Stomach (tissue), 9 donors: Measurements from ENCODE around the gene C10orf71. TPM values are rescaled to one million over a fixed set of nuclear protein-coding genes. Genes with fewer than 3 reads are reported as not detected.

Experiments
- DNase-seq, 2 donors: peaks; one replicate each; pipeline versions ENCODE4 v3.0.0 to v3.0.0-alpha.2; 2013 to 2019
- H3K27ac ChIP-seq, 5 donors: fragments of 200-600 bp in 4 of 5; sonication (generic) in 4 of 5; one replicate each; pipeline ENCODE4 v1.5.1; 2013 to 2019; ENCODE audit warnings: mild to moderate bottlenecking in 1 of 5, moderate library complexity in 1 of 5
- H3K27me3 ChIP-seq, 3 donors: fragments of 200-600 bp; sonication (generic); one replicate each; pipeline ENCODE4 v1.5.1; 2017 to 2019; ENCODE audit warnings: mixed run types in 1 of 3
- H3K36me3 ChIP-seq, 4 donors: fragments of 200-600 bp; sonication (generic); 1 replicate in 3 of 4; 2 replicates in 1 of 4; pipeline ENCODE4 v1.5.1; 2016 to 2019
- H3K4me1 ChIP-seq, 4 donors: fragments of 200-600 bp; sonication (generic); one replicate each; pipeline ENCODE4 v1.5.1; 2016 to 2019
- H3K4me3 ChIP-seq, 4 donors: fragments of 200-600 bp; sonication (generic) in 3 of 4; one replicate each; pipeline ENCODE4 v1.5.1; 2016 to 2019; ENCODE audit warnings: mild to moderate bottlenecking in 1 of 4
- H3K9me3 ChIP-seq, 4 donors: fragments of 200-600 bp; sonication (generic); one replicate each; pipeline ENCODE4 v1.5.1; 2016 to 2019
- EP300 ChIP-seq: sonication (generic); formaldehyde crosslinking; IDR thresholded peaks from one replicate; pipeline ENCODE4 v1.6.1; 2017; ENCODE audit warnings: antibody characterized with exemption
- POLR2A ChIP-seq, 4 donors: fragments of 450-650 bp; IDR thresholded peaks; one replicate each; pipeline ENCODE4 v1.6.1; 2016; ENCODE audit warnings: antibody characterized with exemption in 4 of 4, control low read depth in 2 of 4, mild to moderate bottlenecking in 1 of 4, moderate library complexity in 1 of 4
- POLR2AphosphoS5 ChIP-seq, 3 donors: sonication (generic); formaldehyde crosslinking; IDR thresholded peaks; one replicate each; pipeline ENCODE4 v1.6.1; 2016; ENCODE audit warnings: antibody characterized with exemption in 3 of 3
- WGBS, 5 donors: extraction: QIAGEN DNeasy Blood & Tissue Kit in 3 of 5; methylation state at CpG; one replicate each; pipeline versions ENCODE4 v1.1.5 to v1.1.7; 2013 to 2018; 5-methylcytosine and 5-hydroxymethylcytosine counted together
- intact Hi-C: fragments of 100-400 bp; cut with DNase I; formaldehyde crosslinking; loops from one replicate; pipeline ENCODE4 v1.15.1; 2023; ENCODE audit warnings: low total_unique reads
- polyA plus RNA-seq, 3 donors: library from polyadenylated mRNA; stranded (reverse); fragments of 200-250 nt; gene quantifications; one replicate each; pipeline ENCODE4 v1.2.3, GENCODE V29; 2013
- total RNA-seq, 5 donors: library from RNA; depleted of rRNA; stranded (reverse); fragments of >200 nt; gene quantifications; one replicate each; pipeline versions ENCODE4 v1.1.0 to v1.2.3, GENCODE V29; 2014 to 2016
- TF ChIP-seq, protein P1 (sequence below), 7 experiments: fragments of 450-650 bp in 4 of 7; fragments of 200-600 bp in 3 of 7; sonication (generic) in 3 of 7; IDR thresholded peaks; one replicate each; pipeline ENCODE4 v1.5.1; 2016 to 2019; ENCODE audit warnings: antibody characterized with exemption in 7 of 7, control low read depth in 2 of 7, mild to moderate bottlenecking in 1 of 7
- donor health status: healthy with polysubstance abuse.
- donor health status: Bipolar disorder and iron deficiency.
- donor health status: healthy.

The C10orf71 gene
- total and polyA plus RNA-seq, 8 donors, result 0.18 TPM; not detected in 7

DNA sequence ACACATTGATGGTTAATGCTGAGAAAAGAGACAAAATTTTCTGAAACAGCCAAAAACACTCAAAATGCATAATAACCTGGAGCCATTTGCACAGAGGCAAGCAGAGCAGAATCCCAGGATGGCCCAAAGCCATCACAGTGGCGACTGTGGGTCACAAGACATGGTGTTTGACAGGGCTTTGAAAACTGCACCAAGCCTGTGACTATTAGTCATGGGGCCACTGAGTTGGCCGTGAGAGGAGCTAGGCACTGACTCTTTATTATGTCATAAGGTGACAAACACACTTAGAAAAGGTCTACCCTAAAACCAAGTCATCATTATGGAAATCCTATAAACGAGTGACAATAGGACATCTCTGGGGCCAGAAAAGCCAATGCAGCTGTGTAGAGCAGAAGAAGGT is 73.0 kb downstream of the C10orf71 start:
- 65 to 89% (median 79%) methylated on average over 3 of the region's 3 CpGs for WGBS, 5 donors
- DNase-seq, result peak in 1 of 2 donors; percentile 10
- Histone ChIP-seq H3K4me1 (no peaks in the 10 kb centered on the region), H3K4me3 (no peak overlapping the region), H3K9me3 (no peaks in the 10 kb centered on the region), H3K36me3 (no peaks in the 10 kb centered on the region), H3K27me3 (peaks cover 0 to 17% (median 0%) of the 10 kb centered on the region in 3 donors), H3K27ac (no peak overlapping the region)
- intact Hi-C loops, result no loop called here
- TF ChIP-seq EP300, result no peak
- TF ChIP-seq, protein P1, sequence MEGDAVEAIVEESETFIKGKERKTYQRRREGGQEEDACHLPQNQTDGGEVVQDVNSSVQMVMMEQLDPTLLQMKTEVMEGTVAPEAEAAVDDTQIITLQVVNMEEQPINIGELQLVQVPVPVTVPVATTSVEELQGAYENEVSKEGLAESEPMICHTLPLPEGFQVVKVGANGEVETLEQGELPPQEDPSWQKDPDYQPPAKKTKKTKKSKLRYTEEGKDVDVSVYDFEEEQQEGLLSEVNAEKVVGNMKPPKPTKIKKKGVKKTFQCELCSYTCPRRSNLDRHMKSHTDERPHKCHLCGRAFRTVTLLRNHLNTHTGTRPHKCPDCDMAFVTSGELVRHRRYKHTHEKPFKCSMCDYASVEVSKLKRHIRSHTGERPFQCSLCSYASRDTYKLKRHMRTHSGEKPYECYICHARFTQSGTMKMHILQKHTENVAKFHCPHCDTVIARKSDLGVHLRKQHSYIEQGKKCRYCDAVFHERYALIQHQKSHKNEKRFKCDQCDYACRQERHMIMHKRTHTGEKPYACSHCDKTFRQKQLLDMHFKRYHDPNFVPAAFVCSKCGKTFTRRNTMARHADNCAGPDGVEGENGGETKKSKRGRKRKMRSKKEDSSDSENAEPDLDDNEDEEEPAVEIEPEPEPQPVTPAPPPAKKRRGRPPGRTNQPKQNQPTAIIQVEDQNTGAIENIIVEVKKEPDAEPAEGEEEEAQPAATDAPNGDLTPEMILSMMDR (IDR thresholded peaks at IDR 0.05), result no peak
- TF ChIP-seq POLR2A (IDR thresholded peaks at IDR 0.05), result no peak

DNA sequence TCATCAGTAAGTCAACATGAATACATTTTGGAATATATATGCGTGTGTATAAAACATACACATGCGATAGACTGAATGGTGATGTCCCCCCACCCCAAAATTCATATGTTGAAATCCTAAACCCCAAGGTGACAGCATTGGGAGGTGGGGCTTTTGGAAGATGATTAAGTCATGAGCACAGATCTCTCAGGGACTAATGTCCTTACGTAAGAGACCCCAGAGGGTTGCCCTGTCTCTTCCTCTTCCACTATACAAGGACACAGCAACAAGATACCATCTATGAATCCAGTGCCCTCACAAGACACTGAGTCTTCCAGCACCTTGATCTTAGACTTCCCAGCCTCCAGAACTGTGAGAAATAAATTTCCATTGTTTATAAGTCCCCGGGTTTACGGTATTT is 74.4 kb downstream of the C10orf71 start:
- Histone ChIP-seq H3K4me3 (no peak overlapping the region), H3K27me3 (peaks cover 0 to 17% (median 0%) of the 10 kb centered on the region in 3 donors), H3K36me3 (no peaks in the 10 kb centered on the region), H3K4me1 (no peaks in the 10 kb centered on the region), H3K9me3 (no peaks in the 10 kb centered on the region), H3K27ac (no peak overlapping the region)
- TF ChIP-seq POLR2A (IDR thresholded peaks at IDR 0.05), result no peak
- DNase-seq, result no peak
- intact Hi-C loops, result no loop called here
- WGBS, 5 donors, result 87 to 90% (median 89%) methylated on average over 5 of the region's 5 CpGs

DNA sequence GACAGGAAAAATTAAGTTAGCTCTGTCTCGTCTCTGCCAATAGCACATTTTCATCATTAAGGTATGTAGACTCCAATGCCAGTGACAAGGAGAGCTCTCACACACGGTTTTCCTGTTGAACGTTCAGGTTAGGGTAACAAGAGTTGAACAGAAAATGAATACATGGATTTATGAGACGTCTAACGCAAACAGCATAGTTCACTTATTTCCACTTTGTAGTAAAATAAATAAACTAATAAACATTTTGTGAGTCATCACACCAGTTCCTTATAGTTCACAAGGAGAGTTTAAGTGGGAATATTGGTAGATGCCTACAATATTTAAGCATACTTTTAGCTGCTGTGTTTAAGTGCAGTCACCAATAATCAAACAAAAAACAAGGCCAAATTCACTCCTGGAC is 75.8 kb downstream of the C10orf71 start:
- no peaks in the 10 kb centered on the region for H3K36me3 ChIP-seq
- H3K9me3 ChIP-seq, result no peaks in the 10 kb centered on the region
- peaks cover 0 to 13% (median 0%) of the 10 kb centered on the region in 3 donors for H3K27me3 ChIP-seq
- WGBS, 5 donors, result 73 to 76% (median 74%) methylated on average over 5 of the region's 5 CpGs
- no peak overlapping the region for H3K4me3 ChIP-seq
- intact Hi-C loops, result no loop called here
- H3K27ac ChIP-seq, result no peak overlapping the region
- H3K4me1 ChIP-seq, result no peaks in the 10 kb centered on the region
- no peak for DNase-seq
- TF ChIP-seq POLR2A (IDR thresholded peaks at IDR 0.05) (no peak), POLR2AphosphoS5 (IDR thresholded peaks at IDR 0.05) (no peak), EP300 (no peak)
- TF ChIP-seq, protein P1 (IDR thresholded peaks at IDR 0.05), result no peak

DNA sequence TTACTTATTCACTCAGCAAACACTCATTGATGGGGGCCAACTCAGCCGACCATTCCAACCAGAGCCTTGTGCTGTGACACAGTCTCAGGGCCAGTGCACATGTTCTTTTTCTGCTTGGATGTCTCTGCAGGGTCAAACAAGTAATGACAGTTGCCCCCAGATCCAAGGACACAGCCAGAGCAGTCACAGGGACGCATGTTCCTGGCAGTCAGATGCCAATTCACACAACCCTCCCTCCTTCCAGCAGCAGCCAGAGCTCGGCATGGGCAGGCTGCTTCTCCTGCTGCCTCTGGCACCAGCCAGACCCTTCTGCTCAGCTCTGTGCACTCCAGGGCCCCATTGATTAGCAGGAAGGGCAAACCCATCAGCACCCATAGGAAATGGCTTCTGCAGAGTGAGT is 76.6 kb downstream of the C10orf71 start:
- DNase-seq, result no peak
- H3K27ac ChIP-seq, result no peak overlapping the region
- 74 to 86% (median 82%) methylated on average over 3 of the region's 3 CpGs for WGBS, 5 donors
- no peaks in the 10 kb centered on the region for H3K9me3 ChIP-seq
- H3K4me1 ChIP-seq, result no peaks in the 10 kb centered on the region
- intact Hi-C loops, result no loop called here
- TF ChIP-seq, protein P1 (IDR thresholded peaks at IDR 0.05), result no peak
- TF ChIP-seq POLR2AphosphoS5 (IDR thresholded peaks at IDR 0.05) (no peak), EP300 (no peak), POLR2A (IDR thresholded peaks at IDR 0.05) (no peak)
- no peak overlapping the region for H3K4me3 ChIP-seq
- H3K27me3 ChIP-seq, result peaks cover 0 to 5% (median 0%) of the 10 kb centered on the region in 3 donors
- no peaks in the 10 kb centered on the region for H3K36me3 ChIP-seq

Other genes starting within 250 kb of the C10orf71 start
- 10 to 100 TPM in 2 of 5 donors, 1 to 10 TPM in 2, under 1 TPM in 1; 0.58 to 23.1 (median 3.8) TPM for gene VSTM4, start 183.6 kb upstream of the C10orf71 start, total RNA-seq
- 1 to 10 TPM; 2.1 to 3.1 (median 2.1) TPM for gene VSTM4, start 183.6 kb upstream of the C10orf71 start, polyA plus RNA-seq
- not detected for gene FAM170B, start 165.1 kb upstream of the C10orf71 start, total RNA-seq
- not detected for gene FAM170B, start 165.1 kb upstream of the C10orf71 start, polyA plus RNA-seq
- gene TMEM273, start 110.8 kb upstream of the C10orf71 start, total RNA-seq, result 10 to 100 TPM in 1 of 5 donors, 1 to 10 TPM in 3, under 1 TPM in 1; 0.89 to 72.9 (median 2.9) TPM
- 1 to 10 TPM; 6.3 to 9.3 (median 6.5) TPM for gene TMEM273, start 110.8 kb upstream of the C10orf71 start, polyA plus RNA-seq
- not detected for gene DRGX, start 96.9 kb downstream of the C10orf71 start, total RNA-seq
- gene DRGX, start 96.9 kb downstream of the C10orf71 start, polyA plus RNA-seq, result not detected
- 10 to 100 TPM in 4 of 5 donors, 1 to 10 TPM in 1; 3.1 to 33.8 (median 19.9) TPM for gene ERCC6, start 240.0 kb downstream of the C10orf71 start, total RNA-seq
- 1 to 10 TPM; 2.0 to 3.1 (median 2.9) TPM for gene ERCC6, start 240.0 kb downstream of the C10orf71 start, polyA plus RNA-seq